Measurements from ENCODE around the gene OSM. TPM values are rescaled to one million over a fixed set of nuclear protein-coding genes. Genes with fewer than 3 reads are reported as not detected.
"Not testable (repeated sequence)": the region's sequence is repeated elsewhere in the genome, so short reads cannot be mapped to it uniquely, and the experiment has no call there.

Gene OSM
- total RNA-seq, 2 donors from 2014 or later, result 1.0 to 2.0 TPM

DNA sequence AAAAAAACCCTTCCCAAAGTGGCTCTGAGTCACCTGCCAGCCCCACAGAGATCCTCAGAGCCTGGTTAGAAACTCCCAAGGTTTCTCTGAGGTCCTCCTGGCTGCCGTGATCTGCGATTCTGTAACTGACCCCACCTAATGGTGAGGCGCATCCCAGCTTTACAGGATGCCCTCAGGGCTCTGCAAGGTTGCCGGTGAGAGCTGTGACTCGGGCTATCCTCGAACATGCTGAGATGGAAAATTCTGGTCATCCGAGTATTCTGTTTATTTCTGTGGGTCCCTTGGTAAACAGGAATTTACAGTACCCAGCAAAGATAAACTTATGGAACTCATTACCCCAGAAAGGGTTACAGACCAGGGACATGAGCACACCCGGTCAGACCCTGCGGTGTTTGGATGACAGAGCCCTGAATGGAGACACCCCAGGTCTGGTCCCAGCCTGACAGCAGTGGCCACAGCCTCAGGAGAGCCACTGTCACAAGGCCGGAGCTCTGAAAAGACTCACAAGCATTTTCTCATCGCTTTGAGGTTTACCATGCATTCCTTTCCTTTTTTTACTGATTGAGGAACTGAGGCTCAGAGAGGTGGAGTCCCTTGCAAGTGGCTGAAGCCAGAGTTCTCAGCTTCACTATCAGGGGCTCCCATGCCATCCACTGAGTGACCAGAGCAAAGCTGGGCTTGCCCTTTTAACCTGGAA lies 42.3 kb downstream of the OSM start:
- intact Hi-C loops (cut with DNase I), result no loop called here
- DNase-seq (ENCODE audit: low spot score), result no peak

DNA sequence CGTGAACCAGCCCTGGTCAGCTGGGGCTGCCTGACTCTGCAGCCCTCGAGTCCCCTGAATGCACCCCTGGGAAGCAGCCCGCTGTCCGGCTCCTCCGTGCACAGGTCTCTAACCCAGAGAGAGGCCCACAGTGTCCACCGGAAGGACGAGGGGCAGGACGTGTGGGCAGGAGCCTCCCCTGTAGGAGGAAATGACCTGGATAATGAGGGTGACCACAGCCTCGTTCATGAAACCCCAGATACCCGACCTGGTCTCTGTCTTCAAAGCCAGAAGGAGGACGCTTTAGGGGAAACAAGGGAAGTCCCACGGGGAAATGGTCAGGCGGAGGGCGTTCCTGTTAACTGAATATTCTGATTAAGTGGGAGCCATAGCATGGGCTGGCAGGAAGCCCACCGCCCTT lies 43.3 kb downstream of the OSM start:
- no peak for DNase-seq (ENCODE audit: low spot score)
- intact Hi-C loops (cut with DNase I), result no loop called here

DNA sequence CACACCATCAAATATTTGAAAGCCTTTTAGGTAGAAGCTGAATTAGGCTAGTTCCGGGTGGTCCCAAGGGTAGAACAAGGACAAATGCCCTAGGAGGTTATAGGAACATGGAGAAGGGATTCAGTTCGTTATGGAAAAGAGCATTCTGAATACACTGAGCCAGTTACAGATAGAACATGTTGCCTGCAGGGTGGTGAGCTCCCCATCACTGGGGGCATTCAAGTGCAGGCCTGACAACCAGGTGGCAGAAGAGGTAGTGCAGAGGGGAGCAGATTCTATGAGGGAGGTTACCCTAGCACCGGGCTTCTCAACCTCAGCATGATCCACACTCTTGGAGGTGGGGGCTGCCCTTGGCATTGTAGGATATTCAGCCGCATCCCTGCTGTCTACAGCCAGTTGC lies 44.3 kb downstream of the OSM start:
- intact Hi-C loops (cut with DNase I), result no loop called here
- no peak for DNase-seq (ENCODE audit: low spot score)

DNA sequence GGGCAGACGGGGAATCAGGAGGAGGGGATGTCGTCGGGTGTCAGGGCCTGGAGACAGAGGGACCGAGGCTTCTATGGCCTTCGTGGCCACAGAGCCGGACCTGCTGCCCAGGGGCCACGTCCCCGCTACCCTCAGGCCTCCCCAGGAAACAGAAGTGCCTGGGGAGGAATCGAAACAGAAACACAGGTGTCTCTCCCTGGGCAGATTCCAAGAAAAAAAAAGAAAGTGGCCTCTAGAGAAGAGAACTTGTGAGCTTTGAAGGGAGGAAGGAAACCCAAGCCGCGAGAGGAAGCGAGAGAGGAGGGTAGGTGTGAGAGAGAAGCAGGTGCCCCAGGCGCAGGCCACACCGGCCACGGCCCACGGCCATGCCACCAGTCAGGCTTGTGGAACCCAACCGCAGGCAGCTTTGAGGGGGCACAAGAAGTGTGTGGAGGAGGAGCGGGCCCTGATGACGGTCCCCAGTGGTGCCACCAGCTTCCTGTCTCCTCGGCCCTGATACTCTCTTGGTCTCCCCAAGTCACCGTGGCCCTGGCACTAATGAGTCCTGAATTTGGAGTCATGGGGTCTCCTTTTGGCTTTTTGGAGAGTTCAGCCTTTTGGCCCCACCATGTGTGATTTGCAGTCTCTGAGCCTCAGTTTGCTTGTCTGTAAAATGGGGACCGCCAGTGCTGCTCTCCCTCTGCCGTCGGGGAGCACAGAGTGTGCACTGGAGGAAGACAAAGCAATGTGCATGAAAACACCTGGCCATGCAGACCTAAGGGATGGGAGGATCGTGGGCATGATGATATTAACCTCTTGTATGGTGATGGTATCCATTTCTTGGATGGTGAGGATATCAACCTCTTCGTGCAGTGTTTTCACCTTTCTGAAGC lies 45.3 kb downstream of the OSM start:
- intact Hi-C loops (cut with DNase I), result no loop called here
- no peak for DNase-seq (ENCODE audit: low spot score)

DNA sequence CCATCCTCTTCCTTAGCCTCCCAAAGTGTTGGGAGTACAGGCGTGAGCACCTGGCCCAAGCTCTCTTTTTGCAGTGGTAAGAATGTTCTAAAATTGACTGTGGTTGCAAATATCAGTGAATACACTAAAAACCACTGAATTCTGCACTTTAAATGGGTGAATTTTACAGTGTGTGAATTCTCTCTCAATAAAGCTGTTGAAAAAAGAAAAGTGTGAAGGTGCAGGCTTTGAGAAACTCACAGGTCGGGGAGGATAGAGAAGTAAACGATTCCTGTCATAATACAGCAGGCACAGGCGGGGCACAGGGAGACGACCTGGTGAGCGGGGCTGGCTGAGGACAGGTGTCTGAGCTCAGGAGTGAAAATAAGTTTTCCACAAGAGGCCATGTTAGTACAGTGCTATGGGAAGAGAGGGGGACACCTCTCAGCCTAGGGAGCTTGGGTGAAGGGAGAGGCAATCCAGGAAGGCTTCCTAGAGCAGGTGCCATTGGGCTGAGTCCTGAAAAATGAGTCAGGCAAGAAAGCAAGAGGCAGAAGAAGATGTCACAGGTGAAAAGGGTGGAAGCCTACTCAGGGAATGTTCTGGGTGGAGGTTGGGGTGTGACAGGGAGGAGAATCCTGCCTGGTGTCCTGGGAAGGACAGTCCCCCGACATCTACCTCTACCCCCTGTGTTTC lies 46.2 kb downstream of the OSM start:
- no peak for DNase-seq (ENCODE audit: low spot score)
- intact Hi-C loops (cut with DNase I), result no loop called here

DNA sequence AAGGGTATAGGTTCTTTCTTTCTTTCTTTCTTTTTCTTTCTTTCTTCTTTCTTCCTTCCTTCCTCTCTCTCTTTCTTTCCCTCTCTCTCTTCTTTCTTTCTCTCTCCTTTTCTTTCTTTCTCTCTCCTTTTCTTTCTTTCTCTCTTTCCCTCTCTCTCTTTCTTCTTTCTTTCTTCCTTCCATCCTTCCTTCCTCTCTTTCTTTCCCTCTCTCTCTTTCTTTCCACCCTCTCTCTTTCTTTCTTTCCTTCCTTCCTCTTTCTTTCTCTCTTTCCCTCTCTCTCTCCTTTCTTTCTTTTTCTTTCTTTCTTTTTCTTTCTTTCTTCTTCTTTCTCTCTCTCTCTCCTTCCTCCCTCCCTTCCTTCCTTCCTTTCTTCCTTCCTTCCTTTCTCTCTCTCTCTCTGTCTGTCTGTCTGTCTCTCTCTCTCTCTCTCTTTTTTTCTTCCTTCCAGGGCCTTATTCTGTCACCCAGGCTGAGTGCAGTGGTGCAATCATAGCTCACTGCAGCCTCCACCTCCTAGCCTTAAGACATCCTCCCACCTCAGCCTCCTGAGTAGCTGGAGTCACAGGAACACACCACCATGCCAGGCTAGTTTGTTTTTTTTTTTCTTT lies 46.9 kb downstream of the OSM start:
- DNase-seq (ENCODE audit: low spot score), result no peak
- intact Hi-C loops (cut with DNase I), result no loop called here

DNA sequence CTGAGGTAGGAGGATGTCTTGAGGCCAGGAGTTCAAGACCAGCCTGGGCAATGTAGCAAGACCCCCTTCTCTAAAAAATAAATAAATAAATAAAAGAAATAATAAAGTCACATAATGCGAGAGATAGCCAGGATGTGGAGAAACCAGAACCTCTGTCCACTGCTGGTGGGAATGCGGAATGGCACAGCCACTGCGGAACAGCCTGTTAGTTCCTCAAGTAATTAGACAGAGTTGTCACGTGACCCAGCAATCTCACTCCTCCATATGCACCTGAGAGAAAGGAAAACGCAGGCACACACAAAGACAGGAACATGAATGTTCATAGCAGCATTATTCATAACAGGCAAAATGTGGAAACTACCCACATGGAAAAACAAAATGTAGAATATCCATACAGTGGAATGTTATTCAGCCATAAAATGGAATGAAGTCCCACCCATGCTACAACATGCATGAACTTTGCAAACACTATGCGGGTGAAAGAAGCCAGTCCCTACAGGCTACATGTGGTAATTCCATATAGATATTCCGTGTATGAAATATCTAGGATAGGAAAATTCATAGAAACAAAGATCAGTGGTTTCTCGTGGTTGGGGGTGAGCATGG lies 47.5 kb downstream of the OSM start:
- intact Hi-C loops (cut with DNase I), result no loop called here
- DNase-seq (ENCODE audit: low spot score), result no peak

DNA sequence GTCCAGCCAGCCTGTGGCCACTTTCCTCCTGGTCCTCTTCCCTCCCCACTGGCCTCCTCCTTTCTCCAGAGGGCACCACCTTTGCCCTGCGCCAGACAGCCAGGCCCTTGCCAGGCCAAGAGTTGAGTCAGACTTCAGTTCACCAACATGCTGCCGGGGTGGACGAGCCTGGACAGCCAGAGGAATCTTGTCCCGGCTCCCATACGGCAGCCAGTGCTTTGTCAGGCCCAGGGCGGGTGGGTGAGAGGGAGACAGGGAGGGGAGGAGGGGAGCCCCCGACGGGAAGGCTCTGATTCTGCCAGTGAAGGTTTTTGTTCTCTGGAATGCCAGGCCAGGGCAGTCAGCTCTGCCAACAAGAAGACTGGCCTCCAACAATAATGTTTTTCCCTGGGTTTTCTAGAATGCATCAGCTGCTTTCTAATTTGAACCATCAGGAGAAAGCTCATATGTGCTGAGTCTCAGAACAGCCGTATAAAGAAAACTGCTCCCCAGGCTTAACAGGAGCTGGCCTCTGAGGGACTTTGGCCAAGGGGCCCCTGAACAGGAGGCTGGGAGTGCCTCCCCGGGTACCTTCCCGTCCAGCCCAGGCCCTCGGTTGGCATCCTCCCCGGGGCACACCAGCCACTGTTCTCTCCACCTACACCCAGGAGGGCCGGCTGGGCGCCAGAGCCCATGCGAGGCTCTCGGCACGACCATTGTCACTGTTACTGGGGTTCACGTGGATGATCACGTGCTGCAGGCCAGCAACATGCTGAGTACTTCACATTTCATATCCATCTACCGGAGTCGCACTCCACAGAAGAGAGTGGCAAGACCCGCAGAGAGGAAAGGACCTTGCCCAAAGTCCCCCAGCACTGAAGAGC lies 48.7 kb downstream of the OSM start:
- peak; percentile 81 for DNase-seq (ENCODE audit: low spot score)

DNA sequence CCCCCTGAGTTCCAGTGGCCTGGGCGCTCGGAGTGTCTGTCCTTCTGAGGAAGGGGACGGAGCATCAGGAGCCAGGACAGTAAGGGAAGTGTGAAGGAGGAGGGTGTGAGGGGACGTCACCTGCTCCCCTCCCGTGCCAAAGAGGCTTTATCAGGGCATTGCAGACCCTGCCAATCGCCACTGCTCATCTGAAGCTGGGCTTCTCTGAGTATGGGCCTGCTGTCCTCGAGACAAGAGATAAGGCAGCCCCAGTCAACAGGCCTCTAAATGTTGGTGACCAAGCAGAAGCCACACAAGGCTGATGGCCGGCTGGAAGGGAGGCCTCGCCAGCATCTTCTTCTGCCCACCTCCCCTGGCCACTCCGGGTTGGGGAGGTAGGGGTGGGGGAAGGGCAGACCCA lies 49.9 kb downstream of the OSM start:
- intact Hi-C loops (cut with DNase I), result no loop called here
- DNase-seq (ENCODE audit: low spot score), result peak; percentile 41

More for the DNA sequence above, 48.7 kb downstream of the OSM start:
- intact Hi-C loops (cut with DNase I), result no loop called here

DNA sequence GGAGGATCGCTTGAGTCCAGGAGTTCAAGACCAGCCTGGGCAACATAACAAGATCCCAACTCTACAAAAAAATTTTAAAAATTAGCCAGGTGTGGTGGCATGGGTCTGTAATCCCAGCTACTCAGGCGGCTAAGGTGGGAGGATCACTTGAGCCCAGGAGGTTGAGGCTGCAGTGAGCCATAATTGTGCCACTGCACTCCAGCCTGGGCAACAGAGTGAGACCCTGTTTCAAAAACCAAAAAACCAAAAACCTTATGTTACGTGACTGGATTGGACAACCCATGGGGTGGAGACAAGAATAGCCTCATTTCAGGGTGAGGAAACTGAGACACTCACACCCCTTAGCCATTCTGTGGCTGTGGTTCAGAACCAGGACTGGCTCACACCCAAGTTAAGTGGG lies 50.4 kb downstream of the OSM start:
- intact Hi-C loops (cut with DNase I); DNase-seq (ENCODE audit: low spot score): not testable (repeated sequence)

DNA sequence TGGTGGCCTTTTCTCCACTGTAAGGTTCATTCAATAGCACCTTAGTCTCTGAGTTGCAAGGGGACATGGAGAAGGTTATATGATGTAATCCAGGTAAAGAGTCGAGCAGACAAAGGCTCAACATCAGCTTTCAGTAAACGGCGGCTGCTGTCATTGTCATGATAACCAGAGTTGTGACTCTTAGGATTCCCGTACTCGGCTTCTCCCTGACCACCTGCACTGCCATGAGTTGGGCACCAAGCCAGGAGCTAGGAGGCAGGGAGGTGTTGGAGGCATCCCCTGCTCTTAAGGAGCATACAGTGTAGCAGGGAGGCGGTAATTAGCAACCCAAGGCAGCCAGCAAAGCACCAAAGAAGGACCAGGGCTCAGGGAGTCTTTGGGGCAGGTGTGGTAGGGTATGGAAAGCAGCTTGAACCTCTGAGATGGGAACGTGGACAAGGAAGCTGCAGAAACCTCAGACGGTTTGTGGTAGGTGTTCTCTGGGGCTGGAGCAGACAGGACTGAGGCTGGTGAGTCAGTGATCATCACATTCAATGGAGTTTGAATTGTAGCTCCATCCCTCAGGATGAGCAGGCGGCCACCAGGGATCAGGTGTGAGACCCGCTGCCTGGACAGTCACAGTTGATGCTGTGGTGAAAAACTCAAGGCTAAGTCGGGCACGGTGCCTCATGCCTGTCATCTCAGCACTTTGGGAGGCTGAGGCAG lies 51.8 kb downstream of the OSM start:
- intact Hi-C loops (cut with DNase I), result no loop called here
- DNase-seq (ENCODE audit: low spot score), result peak; percentile 64

DNA sequence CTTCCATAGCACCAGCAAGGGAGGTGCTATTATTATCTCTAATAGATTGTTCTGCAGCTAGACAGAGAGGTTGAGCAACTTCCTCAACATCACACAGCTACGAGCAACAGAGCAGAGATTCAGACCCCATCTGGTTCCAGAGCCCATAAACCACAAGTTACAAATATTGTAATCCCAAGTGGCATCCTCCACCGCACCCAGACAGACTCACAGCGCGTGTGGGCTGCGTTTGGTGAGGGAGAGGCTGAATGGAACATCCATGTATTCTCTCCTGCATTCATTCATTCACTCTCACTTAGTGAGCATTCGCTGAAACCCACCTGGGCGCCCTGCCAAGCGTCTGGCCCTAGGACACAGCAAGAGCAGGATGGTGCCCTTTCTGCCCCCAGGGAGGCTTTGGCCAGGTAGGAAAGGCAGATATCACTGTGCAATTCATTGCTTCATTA lies 53.6 kb downstream of the OSM start:
- peak; percentile 85 for DNase-seq (ENCODE audit: low spot score)
- intact Hi-C loops (cut with DNase I), result no loop called here

Other genes starting within 250 kb of the OSM start
- gene HORMAD2, start 186.4 kb downstream of the OSM start, total RNA-seq, result not detected
- 1 to 10 TPM; 2.6 to 8.1 TPM for gene LIF, start 20.1 kb downstream of the OSM start, total RNA-seq
- gene CASTOR1, start 22.7 kb upstream of the OSM start, total RNA-seq, result 10 to 100 TPM in 1 of 2 donors, 1 to 10 TPM in 1; 9.8 to 14.3 TPM
- 10 to 100 TPM; 20.5 to 20.7 TPM for gene TBC1D10A, start 60.1 kb upstream of the OSM start, total RNA-seq
- 100 to 1,000 TPM; 106 to 108 TPM for gene SF3A1, start 90.0 kb upstream of the OSM start, total RNA-seq
- under 1 TPM; 0.76 to 0.88 TPM for gene CCDC157, start 90.2 kb upstream of the OSM start, total RNA-seq
- 10 to 100 TPM in 1 of 2 donors, 1 to 10 TPM in 1; 9.3 to 15.6 TPM for gene RNF215, start 120.6 kb upstream of the OSM start, total RNA-seq
- gene SEC14L2, start 130.2 kb upstream of the OSM start, total RNA-seq, result 10 to 100 TPM in 1 of 2 donors, 1 to 10 TPM in 1; 8.0 to 10.9 TPM
- 1 to 10 TPM; 3.5 to 3.7 TPM for gene MTFP1, start 158.9 kb upstream of the OSM start, total RNA-seq
- not detected for gene SEC14L3, start 205.2 kb upstream of the OSM start, total RNA-seq
- under 1 TPM; 0.14 to 0.19 TPM for gene SEC14L4, start 238.8 kb upstream of the OSM start, total RNA-seq